AG10803 (cell line): ENCODE measurements around the gene NUF2.

Experiments
- DNase-seq: peaks from one replicate; pipeline ENCODE4 v3.0.0; 2010; ENCODE audit warnings: low read depth
- H3K4me3 ChIP-seq: 2 replicates; pipeline ENCODE4 v1.5.1; 2011; ENCODE audit warnings: mild to moderate bottlenecking, low read length, control low read depth
- CTCF ChIP-seq: conservative IDR thresholded peaks from 2 replicates; pipeline ENCODE4 v1.5.1; 2011; ENCODE audit warnings: mild to moderate bottlenecking, low read length, control low read depth, inconsistent platforms

NUF2 gene

GRCh38 chr1:163387146-163387545 is 65.4 kb downstream of the NUF2 start:
- no peak overlapping the region for H3K4me3 ChIP-seq
- no peak for DNase-seq
- TF ChIP-seq CTCF: no peak

- TF ChIP-seq CTCF: no peak
- DNase-seq: no peak
- no peak overlapping the region for H3K4me3 ChIP-seq
Observed at GRCh38 chr1:163388970-163389369, 67.2 kb downstream of the NUF2 start.

- TF ChIP-seq CTCF: no peak
- no peak overlapping the region for H3K4me3 ChIP-seq
- DNase-seq: no peak
Observed at GRCh38 chr1:163395790-163396189, 74.0 kb downstream of the NUF2 start.

- DNase-seq: no peak
- TF ChIP-seq CTCF: no peak
Observed at GRCh38 chr1:163397451-163398200, 75.9 kb downstream of the NUF2 start.

GRCh38 chr1:163399001-163399400 is 77.2 kb downstream of the NUF2 start:
- no peak for DNase-seq
- no peak for TF ChIP-seq CTCF
- H3K4me3 ChIP-seq: no peak overlapping the region

More at GRCh38 chr1:163397451-163398200, 75.9 kb downstream of the NUF2 start:
- H3K4me3 ChIP-seq: no peak overlapping the region

- no peak overlapping the region for H3K4me3 ChIP-seq
- no peak for DNase-seq
- no peak for TF ChIP-seq CTCF
Observed at GRCh38 chr1:163399976-163400601, 78.3 kb downstream of the NUF2 start.

- TF ChIP-seq CTCF: no peak
- no peak for DNase-seq
- H3K4me3 ChIP-seq: no peak overlapping the region
Observed at GRCh38 chr1:163401211-163401610, 79.5 kb downstream of the NUF2 start.
